Left lobe of liver (tissue), 1 donor: ENCODE results near the gene AKAP9. TPM values are rescaled to one million over a fixed set of nuclear protein-coding genes. Genes with fewer than 3 reads are reported as not detected.

Experiments
- total RNA-seq: library from RNA; stranded (reverse); gene quantifications from one replicate; pipeline ENCODE4 v1.2.1, GENCODE V29; 2021
- donor health status: DM: no; HTN: yes; CAD: no.

The AKAP9 gene
- total RNA-seq, 1 donor from 2014 or later, result 43.9 TPM

Other genes starting within 250 kb of the AKAP9 start
- gene MTERF1, start 60.2 kb upstream of the AKAP9 start, total RNA-seq, result 6.6 TPM
- 77.5 TPM for gene CYP51A1, start 193.6 kb downstream of the AKAP9 start, total RNA-seq
- not detected for gene LRRD1, start 238.3 kb downstream of the AKAP9 start, total RNA-seq